Common myeloid progenitor, CD34-positive (primary cell): Measurements from ENCODE around the gene MCM5.
"Not testable (repeated sequence)": the region's sequence is repeated elsewhere in the genome, so short reads cannot be mapped to it uniquely, and the experiment has no call there.

Experiments
- CTCF ChIA-PET: fragments of 350-600 bp; sonication (Branson Sonifier 250); formaldehyde crosslinking; loops from one replicate; lab custom pipeline; 2021; ENCODE audit warnings: antibody characterized with exemption; lab: Charles Lee
- POLR2A ChIA-PET: fragments of 350-600 bp; sonication (Branson Sonifier 250); formaldehyde crosslinking; loops from one replicate; lab custom pipeline; 2021; ENCODE audit warnings: antibody characterized with exemption; lab: Charles Lee
- DNase-seq, 3 donors: peaks; one replicate each; pipeline versions ENCODE4 v3.0.0 to v3.0.0-alpha.2; 2013
- H3K27ac ChIP-seq, 2 experiments: 1 replicate in 1 of 2; 2 replicates in 1 of 2; pipeline ENCODE4 v1.7.0; 2013; ENCODE audit warnings: inconsistent platforms in 2 of 2, low read length in 2 of 2, mild to moderate bottlenecking in 2 of 2, low read depth in 1 of 2, moderate library complexity in 1 of 2; ENCODE audit not compliant: severe bottlenecking in 2 of 2, insufficient read depth in 1 of 2, poor library complexity in 1 of 2
- H3K27me3 ChIP-seq, 5 experiments: replicated peaks in 2 of 5; 1 replicate in 3 of 5; 2 replicates in 2 of 5; pipeline versions ENCODE4 v1.6.1 to v1.7.0; 2013; ENCODE audit warnings: low read length in 4 of 5, mild to moderate bottlenecking in 2 of 5, moderate library complexity in 2 of 5, inconsistent platforms in 1 of 5; ENCODE audit not compliant: insufficient read depth in 5 of 5, control insufficient read depth in 4 of 5
- H3K36me3 ChIP-seq, 4 experiments: 1 replicate in 2 of 4; 2 replicates in 2 of 4; pipeline versions ENCODE4 v1.6.1 to v1.7.0; 2013; ENCODE audit warnings: low read length in 3 of 4, control low read depth in 1 of 4, mild to moderate bottlenecking in 1 of 4; ENCODE audit not compliant: control insufficient read depth in 4 of 4, insufficient read depth in 4 of 4
- H3K4me1 ChIP-seq, 4 experiments: 1 replicate in 3 of 4; 2 replicates in 1 of 4; pipeline versions ENCODE4 v1.6.1 to v1.7.1; 2013; ENCODE audit warnings: low read length in 3 of 4, mild to moderate bottlenecking in 3 of 4, control low read depth in 1 of 4, inconsistent platforms in 1 of 4, moderate library complexity in 1 of 4; ENCODE audit not compliant: control insufficient read depth in 4 of 4, insufficient read depth in 4 of 4; ENCODE audit errors: control extremely low read depth in 1 of 4
- H3K4me3 ChIP-seq, 7 experiments: 1 replicate in 4 of 7; 2 replicates in 3 of 7; pipeline versions ENCODE4 v1.5.1 to v1.7.0; 2013; ENCODE audit warnings: mild to moderate bottlenecking in 7 of 7, low read length in 6 of 7, moderate library complexity in 6 of 7, inconsistent platforms in 2 of 7, low read depth in 2 of 7, control low read depth in 1 of 7; ENCODE audit not compliant: insufficient read depth in 4 of 7, control insufficient read depth in 1 of 7; ENCODE audit errors: extremely low read depth in 1 of 7
- H3K9me3 ChIP-seq, 5 experiments: 1 replicate in 4 of 5; 2 replicates in 1 of 5; pipeline versions ENCODE4 v1.6.1 to v1.7.1; 2013; ENCODE audit warnings: low read length in 4 of 5, mild to moderate bottlenecking in 2 of 5, inconsistent platforms in 1 of 5, low read depth in 1 of 5, moderate library complexity in 1 of 5; ENCODE audit not compliant: control insufficient read depth in 4 of 5, insufficient read depth in 2 of 5; ENCODE audit errors: control extremely low read depth in 1 of 5
- WGBS: methylation state at CpG from one replicate; pipeline ENCODE4 v1.1.5; 2013; ENCODE audit not compliant: insufficient coverage; 5-methylcytosine and 5-hydroxymethylcytosine counted together

Gene MCM5

DNA sequence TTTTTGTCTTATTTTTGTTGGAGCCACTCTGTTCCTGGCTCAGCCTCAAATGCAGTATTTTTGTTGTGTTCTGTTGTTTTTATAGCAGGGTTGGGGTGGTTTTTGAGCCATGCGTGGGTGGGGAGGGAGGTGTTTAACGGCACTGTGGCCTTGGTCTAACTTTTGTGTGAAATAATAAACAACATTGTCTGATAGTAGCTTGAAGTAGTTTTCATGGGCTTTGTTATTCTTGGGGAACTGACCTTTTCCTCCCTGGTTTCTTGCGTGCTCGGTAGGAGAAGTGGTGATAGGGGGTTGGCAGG lies 6.0 kb upstream of the MCM5 start:
- POLR2A ChIA-PET = no interaction called here
- WGBS = 100% methylated on average over 2 of the region's 4 CpGs
- H3K4me1 ChIP-seq = peaks cover 0 to 19% (median 12%) of the 10 kb centered on the region in 4 experiments
- H3K27ac ChIP-seq = no peak overlapping the region
- DNase-seq = no peak
- no peaks in the 10 kb centered on the region for H3K27me3 ChIP-seq
- H3K4me3 ChIP-seq = no peak overlapping the region
- H3K9me3 ChIP-seq = no peaks in the 10 kb centered on the region
- no peaks in the 10 kb centered on the region for H3K36me3 ChIP-seq
- CTCF ChIA-PET = interaction anchor here (1.0 to 1.5 kb wide), 3 partner anchors 26 to 223 kb away, joined by 3 read pairs; partner anchors contain the start of gene MB

DNA sequence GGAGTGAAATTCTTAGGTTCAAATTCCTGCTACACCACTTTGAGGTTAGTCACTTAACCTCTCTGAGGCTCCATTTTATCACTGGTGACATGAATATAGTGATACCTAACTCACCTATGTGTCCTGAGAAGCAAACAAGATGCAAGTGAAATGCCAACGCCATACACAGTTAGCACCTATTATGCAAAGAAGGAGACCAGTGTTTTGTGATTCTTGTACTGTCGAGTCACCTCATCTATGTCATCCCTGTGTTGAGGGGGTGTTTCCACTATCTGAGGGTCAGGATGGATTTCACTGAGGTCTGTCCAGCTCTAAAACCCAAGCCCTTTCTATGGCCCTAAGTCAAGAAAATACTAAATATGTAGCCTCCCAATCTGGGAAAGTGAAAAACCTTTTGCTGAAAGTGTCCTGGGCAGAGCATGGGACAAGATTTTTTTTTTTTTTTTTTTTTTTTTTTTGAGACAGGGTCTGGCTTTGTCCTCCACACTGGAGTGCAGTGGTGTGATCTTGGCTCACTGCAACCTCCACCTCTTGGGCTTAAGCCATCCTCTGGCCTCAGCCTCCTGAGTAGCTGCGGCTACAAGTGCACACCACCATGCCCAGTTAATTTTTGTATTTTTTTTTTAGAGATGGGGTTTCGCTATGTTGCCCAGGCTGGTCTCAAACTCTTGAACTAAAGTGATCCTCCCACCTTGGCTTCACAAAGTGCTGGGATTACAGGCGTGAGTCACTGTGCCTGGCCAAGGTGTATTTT lies 5.0 kb upstream of the MCM5 start:
- ChIA-PET POLR2A (interaction anchor here (0.6 kb wide), 1 partner anchor 1133 kb away, joined by 3 read pairs; no protein-coding TSS in a partner anchor), CTCF (interaction anchor here (1.0 to 1.2 kb wide), 2 partner anchors 44 to 222 kb away, joined by 3 read pairs; partner anchors contain the start of gene MB)
- H3K4me3 ChIP-seq = no peak overlapping the region
- DNase-seq = no peak
- H3K27me3 ChIP-seq = no peaks in the 10 kb centered on the region
- no peak overlapping the region for H3K27ac ChIP-seq
- no peaks in the 10 kb centered on the region for H3K36me3 ChIP-seq
- H3K4me1 ChIP-seq = peaks cover 0 to 25% (median 16%) of the 10 kb centered on the region in 4 experiments
- no CpG with 5 or more reads among the region's 5 CpGs for WGBS
- H3K9me3 ChIP-seq = no peaks in the 10 kb centered on the region

DNA sequence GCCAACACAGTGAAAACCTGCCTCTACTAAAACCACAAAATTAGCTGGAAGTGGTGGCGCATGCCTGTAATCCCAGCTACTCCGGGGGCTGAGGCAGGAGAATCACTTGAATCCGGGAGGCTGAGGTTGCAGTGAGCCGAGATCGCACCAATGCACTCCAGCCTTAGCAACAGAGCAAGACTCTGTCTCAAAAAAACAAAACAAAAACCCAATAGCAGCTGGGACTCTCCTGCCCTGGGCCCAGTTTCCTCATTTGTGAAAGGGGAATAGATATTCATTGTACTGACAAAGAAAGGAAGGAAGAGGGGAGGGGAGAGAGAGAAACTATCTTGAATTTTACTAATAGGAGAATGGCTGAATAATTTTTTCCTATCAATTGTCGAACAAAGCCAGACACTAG lies 3.3 kb upstream of the MCM5 start:
- 46% methylated on average over 5 of the region's 6 CpGs for WGBS
- peak; percentile 46 to 77 (median 75) for DNase-seq
- peak overlapping the region; percentile 25 to 82 for H3K27ac ChIP-seq
- H3K4me3 ChIP-seq = peak overlapping the region in 1 of 7 experiments; percentile 19
- H3K36me3 ChIP-seq, POLR2A ChIA-PET, H3K27me3 ChIP-seq, H3K9me3 ChIP-seq: not testable (repeated sequence)
- peaks cover 2 to 41% (median 32%) of the 10 kb centered on the region in 4 experiments for H3K4me1 ChIP-seq
- CTCF ChIA-PET = interaction anchor here (0.9 to 1.7 kb wide), 7 partner anchors 11 to 187 kb away, joined by 3 to 7 read pairs (median 4); partner anchors contain the start of gene HMOX1

DNA sequence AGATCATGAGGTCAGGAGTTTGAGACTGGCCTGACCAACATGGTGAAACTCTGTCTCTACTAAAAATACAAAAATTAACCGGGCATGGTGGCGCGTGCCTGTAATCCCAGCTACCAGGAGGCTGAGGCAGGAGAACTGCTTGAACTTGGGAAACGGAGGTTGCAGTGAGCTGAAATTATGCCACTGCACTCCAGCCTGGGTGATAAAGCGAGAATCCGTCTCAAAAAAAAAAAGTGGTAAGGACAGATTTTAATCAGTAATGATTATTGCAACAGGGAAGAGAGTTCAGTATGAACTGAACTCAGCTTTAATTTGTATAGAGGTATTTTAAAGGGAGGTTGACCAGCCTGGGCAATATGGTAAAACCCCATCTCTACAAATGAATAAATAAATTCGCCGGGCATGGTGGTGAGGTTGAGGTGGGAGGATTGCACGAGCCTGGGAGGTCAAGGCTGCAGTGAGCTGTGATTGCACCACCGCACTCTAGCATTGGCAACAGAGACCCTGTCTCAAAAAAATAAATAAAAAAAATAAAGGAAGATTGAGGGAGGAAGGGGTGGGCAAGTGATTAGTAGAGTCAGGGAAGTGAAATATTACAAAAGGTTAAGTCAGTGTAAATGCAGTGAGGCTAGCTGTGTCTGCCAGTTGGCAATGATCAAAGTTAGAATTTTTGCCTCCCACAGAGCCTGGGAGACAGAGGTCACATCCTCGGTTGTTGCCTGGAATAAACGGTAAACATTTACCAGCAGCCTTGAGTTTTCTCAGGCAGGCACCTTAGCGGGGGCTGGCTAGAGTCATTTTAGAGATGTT lies 2.6 kb upstream of the MCM5 start:
- DNase-seq = no peak
- H3K4me3 ChIP-seq = no peak overlapping the region
- no peaks in the 10 kb centered on the region for H3K9me3 ChIP-seq
- peaks cover 0 to 14% (median 3%) of the 10 kb centered on the region in 4 experiments for H3K36me3 ChIP-seq
- peaks cover 2 to 47% (median 36%) of the 10 kb centered on the region in 4 experiments for H3K4me1 ChIP-seq
- WGBS = 89% methylated on average over 7 of the region's 13 CpGs
- no peaks in the 10 kb centered on the region for H3K27me3 ChIP-seq
- ChIA-PET POLR2A (no interaction called here), CTCF (interaction anchor here (0.9 to 1.7 kb wide), 8 partner anchors 11 to 186 kb away, joined by 3 to 7 read pairs (median 4); partner anchors contain the start of gene HMOX1)
- H3K27ac ChIP-seq = peak overlapping the region; percentile 20 to 82

DNA sequence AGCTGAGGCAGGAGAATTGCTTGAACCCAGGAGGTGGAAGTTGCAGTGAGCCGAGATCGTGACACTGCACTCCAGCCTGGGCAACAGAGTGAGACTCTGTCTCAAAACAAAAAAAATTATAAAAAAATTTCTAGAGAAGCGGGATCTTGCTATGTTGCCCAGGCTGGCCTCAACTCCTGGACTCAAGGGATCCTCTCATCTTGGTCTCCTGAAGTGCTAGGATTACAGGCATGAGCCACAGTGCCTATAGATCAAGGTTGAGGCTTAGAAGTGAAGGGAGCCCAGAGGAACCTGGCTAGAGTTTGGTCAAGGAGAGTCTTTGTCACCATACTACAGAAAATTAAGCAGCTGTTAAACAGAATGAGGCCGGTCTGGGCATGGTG lies 1.4 kb upstream of the MCM5 start:
- H3K27ac ChIP-seq = peak overlapping the region in 1 of 2 experiments; percentile 90
- no peaks in the 10 kb centered on the region for H3K9me3 ChIP-seq
- H3K4me1 ChIP-seq = peaks cover 2 to 55% (median 39%) of the 10 kb centered on the region in 4 experiments
- H3K27me3 ChIP-seq = no peaks in the 10 kb centered on the region
- H3K36me3 ChIP-seq = peaks cover 2 to 27% (median 14%) of the 10 kb centered on the region in 4 experiments
- DNase-seq = no peak
- CTCF ChIA-PET = interaction anchor here (0.8 to 1.8 kb wide), 5 partner anchors 11 to 53 kb away, joined by 3 to 4 read pairs (median 3); no protein-coding TSS in a partner anchor
- no peak overlapping the region for H3K4me3 ChIP-seq
- WGBS = 100% methylated on average over 2 of the region's 4 CpGs
- POLR2A ChIA-PET = no interaction called here

DNA sequence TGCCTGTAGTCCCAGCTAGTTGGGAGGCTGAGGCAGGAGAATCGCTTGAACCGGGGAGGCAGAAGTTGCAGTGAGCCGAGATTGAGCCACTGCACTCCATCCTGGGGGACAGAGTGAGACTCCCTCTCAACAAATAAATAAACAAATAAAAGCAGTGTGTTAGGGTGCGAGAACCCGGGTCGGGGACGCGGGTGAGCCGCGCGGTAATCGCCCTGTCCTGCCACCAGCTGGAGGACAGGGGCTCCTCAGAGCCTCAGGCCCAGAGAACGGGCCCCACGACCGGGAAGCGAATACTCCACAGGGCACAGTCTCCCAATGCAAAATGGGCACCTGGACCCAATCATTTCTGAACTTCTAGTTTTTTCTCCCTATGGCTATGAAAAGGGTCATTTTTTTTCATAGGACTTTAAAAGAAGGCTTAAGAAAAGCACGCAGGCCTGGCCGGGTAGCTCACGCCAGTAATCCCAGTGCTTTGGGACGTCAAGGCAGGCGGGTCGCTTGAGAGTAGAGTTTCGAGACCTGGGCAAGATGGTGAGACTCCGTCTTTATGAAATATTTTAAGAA lies 744 bp upstream of the MCM5 start:
- WGBS = 96% methylated on average over 13 of the region's 24 CpGs
- DNase-seq = no peak
- Histone ChIP-seq H3K9me3 (no peaks in the 10 kb centered on the region), H3K27ac (peak overlapping the region; percentile 81 to 90), H3K4me3 (peak overlapping the region; percentile 87 to 97 (median 92)), H3K36me3 (peaks cover 2 to 33% (median 20%) of the 10 kb centered on the region in 4 experiments), H3K4me1 (peaks cover 2 to 55% (median 39%) of the 10 kb centered on the region in 4 experiments), H3K27me3 (no peaks in the 10 kb centered on the region)
- ChIA-PET POLR2A (no interaction called here), CTCF (interaction anchor here (0.8 to 1.8 kb wide), 4 partner anchors 11 to 48 kb away, joined by 3 to 4 read pairs (median 3); no protein-coding TSS in a partner anchor)
